Measurements from ENCODE around the gene GLYATL1. TPM values are rescaled to one million over a fixed set of nuclear protein-coding genes. Genes with fewer than 3 reads are reported as not detected.

GLYATL1 gene
- total and polyA plus RNA-seq, 2 of the 13 experiments (the other 11 are each of a cell fraction or from before 2014, with no cell fraction given), result 0.17 TPM; not detected in 1

DNA sequence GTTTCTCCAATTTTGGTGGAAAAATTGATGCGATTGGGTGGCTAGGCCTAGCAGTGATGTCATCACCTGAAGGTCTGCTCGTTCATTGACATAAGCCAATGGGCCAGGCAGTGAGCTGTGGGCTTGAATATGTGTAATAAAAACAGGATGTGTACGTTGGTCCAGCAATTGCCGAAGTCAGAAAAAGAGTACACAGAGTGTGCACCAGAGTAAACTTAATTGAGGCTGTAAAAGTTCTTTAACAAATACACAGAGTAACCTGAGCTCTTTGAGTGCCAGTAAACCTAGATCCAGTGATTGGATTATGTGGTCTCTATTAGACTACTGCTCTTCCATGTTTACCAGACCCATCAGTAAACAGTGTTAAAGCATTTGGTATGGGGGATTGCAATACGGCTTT lies 13.0 kb upstream of the GLYATL1 start (continued):
- TF ChIP-seq KDM4B (CRISPR knock-in tag; IDR thresholded peaks at IDR 0.05), result no peak
- no peak for TF ChIP-seq ARHGAP35 (CRISPR knock-in tag; IDR thresholded peaks at IDR 0.05; ENCODE audit: borderline replicate concordance)
- TF ChIP-seq ZMAT3 (CRISPR knock-in tag; conservative IDR thresholded peaks at IDR 0.05), result no peak
- no peak for TF ChIP-seq ZNF75D (CRISPR knock-in tag; IDR thresholded peaks at IDR 0.05; ENCODE audit: borderline replicate concordance)
- no peak for TF ChIP-seq ARNT2 (CRISPR knock-in tag; IDR thresholded peaks at IDR 0.05; ENCODE audit: low read depth)
- no peak for TF ChIP-seq GZF1 (CRISPR knock-in tag; IDR thresholded peaks at IDR 0.05)
- no peak for TF ChIP-seq ZNF737 (CRISPR knock-in tag; IDR thresholded peaks at IDR 0.05; ENCODE audit: borderline replicate concordance)
- TF ChIP-seq IRF2 (CRISPR knock-in tag; IDR thresholded peaks at IDR 0.05), result no peak
- no peak for TF ChIP-seq TP53 (CRISPR knock-in tag; conservative IDR thresholded peaks at IDR 0.05)
- peak; percentile 40; the same call in 1 of the 2 replicates for TF ChIP-seq HMG20A (CRISPR knock-in tag; IDR thresholded peaks at IDR 0.05; ENCODE audit: borderline replicate concordance)
- no peak for TF ChIP-seq ZNF792 (CRISPR knock-in tag; IDR thresholded peaks at IDR 0.05)
- TF ChIP-seq, protein P1, sequence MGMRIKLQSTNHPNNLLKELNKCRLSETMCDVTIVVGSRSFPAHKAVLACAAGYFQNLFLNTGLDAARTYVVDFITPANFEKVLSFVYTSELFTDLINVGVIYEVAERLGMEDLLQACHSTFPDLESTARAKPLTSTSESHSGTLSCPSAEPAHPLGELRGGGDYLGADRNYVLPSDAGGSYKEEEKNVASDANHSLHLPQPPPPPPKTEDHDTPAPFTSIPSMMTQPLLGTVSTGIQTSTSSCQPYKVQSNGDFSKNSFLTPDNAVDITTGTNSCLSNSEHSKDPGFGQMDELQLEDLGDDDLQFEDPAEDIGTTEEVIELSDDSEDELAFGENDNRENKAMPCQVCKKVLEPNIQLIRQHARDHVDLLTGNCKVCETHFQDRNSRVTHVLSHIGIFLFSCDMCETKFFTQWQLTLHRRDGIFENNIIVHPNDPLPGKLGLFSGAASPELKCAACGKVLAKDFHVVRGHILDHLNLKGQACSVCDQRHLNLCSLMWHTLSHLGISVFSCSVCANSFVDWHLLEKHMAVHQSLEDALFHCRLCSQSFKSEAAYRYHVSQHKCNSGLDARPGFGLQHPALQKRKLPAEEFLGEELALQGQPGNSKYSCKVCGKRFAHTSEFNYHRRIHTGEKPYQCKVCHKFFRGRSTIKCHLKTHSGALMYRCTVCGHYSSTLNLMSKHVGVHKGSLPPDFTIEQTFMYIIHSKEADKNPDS (CRISPR knock-in tag; IDR thresholded peaks at IDR 0.05), result no peak
- TF ChIP-seq RFXANK (CRISPR knock-in tag; IDR thresholded peaks at IDR 0.05), result no peak
- TF ChIP-seq ZNF12 (CRISPR knock-in tag; IDR thresholded peaks at IDR 0.05), result no peak
- no peak for TF ChIP-seq ZFP62 (CRISPR knock-in tag; IDR thresholded peaks at IDR 0.05)
- TF ChIP-seq MLLT10 (CRISPR knock-in tag; IDR thresholded peaks at IDR 0.05), result no peak
- no peak for TF ChIP-seq ZNF138 (CRISPR knock-in tag; IDR thresholded peaks at IDR 0.05; ENCODE audit: low read depth)
- no peak for TF ChIP-seq JARID2 (CRISPR knock-in tag; IDR thresholded peaks at IDR 0.05; ENCODE audit: insufficient replicate concordance)
- no peak for TF ChIP-seq KAT7 (CRISPR knock-in tag; IDR thresholded peaks at IDR 0.05; ENCODE audit: borderline replicate concordance)
- TF ChIP-seq, protein P2, sequence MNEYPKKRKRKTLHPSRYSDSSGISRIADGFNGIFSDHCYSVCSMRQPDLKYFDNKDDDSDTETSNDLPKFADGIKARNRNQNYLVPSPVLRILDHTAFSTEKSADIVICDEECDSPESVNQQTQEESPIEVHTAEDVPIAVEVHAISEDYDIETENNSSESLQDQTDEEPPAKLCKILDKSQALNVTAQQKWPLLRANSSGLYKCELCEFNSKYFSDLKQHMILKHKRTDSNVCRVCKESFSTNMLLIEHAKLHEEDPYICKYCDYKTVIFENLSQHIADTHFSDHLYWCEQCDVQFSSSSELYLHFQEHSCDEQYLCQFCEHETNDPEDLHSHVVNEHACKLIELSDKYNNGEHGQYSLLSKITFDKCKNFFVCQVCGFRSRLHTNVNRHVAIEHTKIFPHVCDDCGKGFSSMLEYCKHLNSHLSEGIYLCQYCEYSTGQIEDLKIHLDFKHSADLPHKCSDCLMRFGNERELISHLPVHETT (CRISPR knock-in tag; conservative IDR thresholded peaks at IDR 0.05), result no peak
- no peak for TF ChIP-seq ZNF282 (IDR thresholded peaks at IDR 0.05; ENCODE audit: partially characterized antibody)
- TF ChIP-seq SOX6 (IDR thresholded peaks at IDR 0.05), result no peak
- TF ChIP-seq SOX6 (CRISPR knock-in tag; IDR thresholded peaks at IDR 0.05), result peak; percentile 81
- TF ChIP-seq, protein P3, sequence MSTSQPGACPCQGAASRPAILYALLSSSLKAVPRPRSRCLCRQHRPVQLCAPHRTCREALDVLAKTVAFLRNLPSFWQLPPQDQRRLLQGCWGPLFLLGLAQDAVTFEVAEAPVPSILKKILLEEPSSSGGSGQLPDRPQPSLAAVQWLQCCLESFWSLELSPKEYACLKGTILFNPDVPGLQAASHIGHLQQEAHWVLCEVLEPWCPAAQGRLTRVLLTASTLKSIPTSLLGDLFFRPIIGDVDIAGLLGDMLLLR (CRISPR knock-in tag; IDR thresholded peaks at IDR 0.05), result no peak
- no peak for TF ChIP-seq JUN (CRISPR knock-in tag; IDR thresholded peaks at IDR 0.05)
- TF ChIP-seq, protein P4, sequence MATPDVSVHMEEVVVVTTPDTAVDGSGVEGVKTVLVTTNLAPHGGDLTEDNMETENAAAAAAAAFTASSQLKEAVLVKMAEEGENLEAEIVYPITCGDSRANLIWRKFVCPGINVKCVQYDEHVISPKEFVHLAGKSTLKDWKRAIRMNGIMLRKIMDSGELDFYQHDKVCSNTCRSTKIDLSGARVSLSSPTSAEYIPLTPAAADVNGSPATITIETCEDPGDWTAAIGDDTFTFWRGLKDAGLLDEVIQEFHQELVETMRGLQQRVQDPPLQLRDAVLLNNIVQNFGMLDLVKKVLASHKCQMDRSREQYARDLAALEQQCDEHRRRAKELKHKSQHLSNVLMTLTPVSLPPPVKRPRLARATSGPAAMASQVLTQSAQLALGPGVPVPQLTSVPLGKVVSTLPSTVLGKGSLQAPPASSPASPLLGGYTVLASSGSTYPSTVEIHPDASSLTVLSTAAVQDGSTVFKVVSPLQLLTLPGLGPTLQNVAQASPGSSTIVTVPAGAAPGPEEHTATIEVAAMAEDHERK (CRISPR knock-in tag; IDR thresholded peaks at IDR 0.05; ENCODE audit: low read depth), result no peak
- no peak for TF ChIP-seq ZNF17 (CRISPR knock-in tag; IDR thresholded peaks at IDR 0.05)
- no peak for TF ChIP-seq TCF7L2 (IDR thresholded peaks at IDR 0.05; ENCODE audit: low read depth, low read length)
- TF ChIP-seq ZNF703 (CRISPR knock-in tag; IDR thresholded peaks at IDR 0.05; ENCODE audit: borderline replicate concordance), result no peak
